WTC11 (cell line): ENCODE results near the gene PTPN21.

ENCODE experiments used
- CREB1 ChIP-seq: sonication (generic); formaldehyde crosslinking; IDR thresholded peaks from 2 replicates; pipeline ENCODE4 v1.8.0; 2023; ENCODE audit warnings: mild to moderate bottlenecking, missing genetic modification reagents
- JAZF1 ChIP-seq: fragments of 250-450 bp; sonication (Bioruptor Pico); IDR thresholded peaks from 2 replicates; pipeline ENCODE4 v1.9.0; 2021; ENCODE audit warnings: moderate library complexity, mild to moderate bottlenecking, inconsistent platforms
- PRDM15 ChIP-seq: sonication (generic); formaldehyde crosslinking; IDR thresholded peaks from 2 replicates; pipeline ENCODE4 v1.8.0; 2022; ENCODE audit warnings: missing genetic modification reagents
- SMAD4 ChIP-seq: sonication (generic); formaldehyde crosslinking; IDR thresholded peaks from 2 replicates; pipeline ENCODE4 v1.8.0; 2022; ENCODE audit warnings: mild to moderate bottlenecking, missing genetic modification reagents
- ZNF138 ChIP-seq: sonication (generic); formaldehyde crosslinking; conservative IDR thresholded peaks from 2 replicates; pipeline ENCODE4 v1.8.1; 2022; ENCODE audit warnings: mild to moderate bottlenecking, moderate library complexity, missing genetic modification reagents
- TF ChIP-seq, protein P1 (sequence below): fragments of 200-600 bp; IDR thresholded peaks from 2 replicates; pipeline ENCODE4 v1.8.0; 2022; ENCODE audit warnings: antibody characterized with exemption
- TF ChIP-seq, protein P2 (sequence below): sonication (generic); formaldehyde crosslinking; conservative IDR thresholded peaks from 2 replicates; pipeline ENCODE4 v1.8.1; 2022; ENCODE audit warnings: mild to moderate bottlenecking, missing genetic modification reagents
- TF ChIP-seq, protein P3 (sequence below): sonication (generic); formaldehyde crosslinking; IDR thresholded peaks from 2 replicates; pipeline ENCODE4 v1.8.0; 2023; ENCODE audit warnings: missing genetic modification reagents
- TF ChIP-seq, protein P4 (sequence below): sonication (generic); formaldehyde crosslinking; IDR thresholded peaks from 2 replicates; pipeline ENCODE4 v1.8.0; 2022; ENCODE audit warnings: mild to moderate bottlenecking, missing genetic modification reagents

DNA sequence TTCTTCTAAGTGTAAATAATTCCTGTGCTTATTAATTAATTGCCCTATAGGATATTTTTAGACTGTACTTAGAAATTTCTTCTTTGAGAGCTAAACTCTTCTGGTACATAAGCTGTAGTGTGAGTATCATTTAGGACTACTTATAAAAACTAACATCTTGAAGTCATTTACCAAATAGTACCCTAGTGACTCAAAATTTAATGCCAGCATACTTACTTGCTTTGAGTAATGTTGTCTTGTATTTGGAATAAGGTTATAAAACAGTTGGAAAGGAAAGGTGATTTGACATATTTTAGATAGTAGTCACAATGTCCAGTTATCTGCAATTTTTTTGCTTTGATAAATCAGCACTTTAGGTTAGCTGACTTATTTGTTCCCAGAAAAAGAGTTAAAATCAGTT, 130.2 kb downstream of the PTPN21 start:
- TF ChIP-seq ZNF138 (no peak), SMAD4 (CRISPR knock-in tag) (no peak), JAZF1 (CRISPR knock-in tag) (no peak), PRDM15 (CRISPR knock-in tag) (no peak), CREB1 (CRISPR knock-in tag) (no peak)
- TF ChIP-seq, protein P1, sequence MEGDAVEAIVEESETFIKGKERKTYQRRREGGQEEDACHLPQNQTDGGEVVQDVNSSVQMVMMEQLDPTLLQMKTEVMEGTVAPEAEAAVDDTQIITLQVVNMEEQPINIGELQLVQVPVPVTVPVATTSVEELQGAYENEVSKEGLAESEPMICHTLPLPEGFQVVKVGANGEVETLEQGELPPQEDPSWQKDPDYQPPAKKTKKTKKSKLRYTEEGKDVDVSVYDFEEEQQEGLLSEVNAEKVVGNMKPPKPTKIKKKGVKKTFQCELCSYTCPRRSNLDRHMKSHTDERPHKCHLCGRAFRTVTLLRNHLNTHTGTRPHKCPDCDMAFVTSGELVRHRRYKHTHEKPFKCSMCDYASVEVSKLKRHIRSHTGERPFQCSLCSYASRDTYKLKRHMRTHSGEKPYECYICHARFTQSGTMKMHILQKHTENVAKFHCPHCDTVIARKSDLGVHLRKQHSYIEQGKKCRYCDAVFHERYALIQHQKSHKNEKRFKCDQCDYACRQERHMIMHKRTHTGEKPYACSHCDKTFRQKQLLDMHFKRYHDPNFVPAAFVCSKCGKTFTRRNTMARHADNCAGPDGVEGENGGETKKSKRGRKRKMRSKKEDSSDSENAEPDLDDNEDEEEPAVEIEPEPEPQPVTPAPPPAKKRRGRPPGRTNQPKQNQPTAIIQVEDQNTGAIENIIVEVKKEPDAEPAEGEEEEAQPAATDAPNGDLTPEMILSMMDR: no peak
- TF ChIP-seq, protein P2, sequence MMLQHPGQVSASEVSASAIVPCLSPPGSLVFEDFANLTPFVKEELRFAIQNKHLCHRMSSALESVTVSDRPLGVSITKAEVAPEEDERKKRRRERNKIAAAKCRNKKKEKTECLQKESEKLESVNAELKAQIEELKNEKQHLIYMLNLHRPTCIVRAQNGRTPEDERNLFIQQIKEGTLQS (CRISPR knock-in tag): no peak
- TF ChIP-seq, protein P3, sequence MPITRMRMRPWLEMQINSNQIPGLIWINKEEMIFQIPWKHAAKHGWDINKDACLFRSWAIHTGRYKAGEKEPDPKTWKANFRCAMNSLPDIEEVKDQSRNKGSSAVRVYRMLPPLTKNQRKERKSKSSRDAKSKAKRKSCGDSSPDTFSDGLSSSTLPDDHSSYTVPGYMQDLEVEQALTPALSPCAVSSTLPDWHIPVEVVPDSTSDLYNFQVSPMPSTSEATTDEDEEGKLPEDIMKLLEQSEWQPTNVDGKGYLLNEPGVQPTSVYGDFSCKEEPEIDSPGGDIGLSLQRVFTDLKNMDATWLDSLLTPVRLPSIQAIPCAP (CRISPR knock-in tag): no peak
- TF ChIP-seq, protein P4, sequence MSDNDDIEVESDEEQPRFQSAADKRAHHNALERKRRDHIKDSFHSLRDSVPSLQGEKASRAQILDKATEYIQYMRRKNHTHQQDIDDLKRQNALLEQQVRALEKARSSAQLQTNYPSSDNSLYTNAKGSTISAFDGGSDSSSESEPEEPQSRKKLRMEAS (CRISPR knock-in tag): no peak
